D721Med (cell line): ENCODE measurements around the gene UGT1A8.
"Not testable (repeated sequence)": the region's sequence is repeated elsewhere in the genome, so short reads cannot be mapped to it uniquely, and the experiment has no call there.

Experiments used
- DNase-seq: peaks from one replicate; pipeline ENCODE4 v3.0.0; 2011; ENCODE audit warnings: low spot score; ENCODE audit not compliant: insufficient read length
- FAIRE-seq: peaks from 2 replicates; lab custom pipeline; 2011; peaks lifted over from hg19 to GRCh38; lab: Jason Lieb, UNC
- TF ChIP-seq, protein P1 (sequence below): IDR thresholded peaks from 2 replicates; pipeline ENCODE4 v1.5.1; 2012; ENCODE audit warnings: mild to moderate bottlenecking, control low read depth; ENCODE audit not compliant: insufficient read depth; ENCODE audit errors: missing control alignments

The UGT1A8 gene

DNA sequence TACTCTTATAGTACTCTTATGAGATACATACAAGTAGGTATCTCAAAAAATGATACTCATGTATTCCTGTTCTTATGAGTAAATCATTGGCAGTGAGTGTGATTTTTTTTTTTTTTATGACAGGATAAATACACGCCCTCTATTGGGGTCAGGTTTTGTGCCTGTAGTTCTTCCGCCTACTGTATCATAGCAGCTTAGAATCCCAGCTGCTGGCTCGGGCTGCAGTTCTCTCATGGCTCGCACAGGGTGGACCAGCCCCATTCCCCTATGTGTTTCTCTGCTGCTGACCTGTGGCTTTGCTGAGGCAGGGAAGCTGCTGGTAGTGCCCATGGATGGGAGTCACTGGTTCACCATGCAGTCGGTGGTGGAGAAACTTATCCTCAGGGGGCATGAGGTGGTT lies at the start of gene UGT1A8:
UGT1A8 (plus strand) TSS at position 158 of the 400 bp plus-strand sequence; CDS start at position 233, 75 bp downstream.
- FAIRE-seq, DNase-seq: not testable (repeated sequence)

DNA sequence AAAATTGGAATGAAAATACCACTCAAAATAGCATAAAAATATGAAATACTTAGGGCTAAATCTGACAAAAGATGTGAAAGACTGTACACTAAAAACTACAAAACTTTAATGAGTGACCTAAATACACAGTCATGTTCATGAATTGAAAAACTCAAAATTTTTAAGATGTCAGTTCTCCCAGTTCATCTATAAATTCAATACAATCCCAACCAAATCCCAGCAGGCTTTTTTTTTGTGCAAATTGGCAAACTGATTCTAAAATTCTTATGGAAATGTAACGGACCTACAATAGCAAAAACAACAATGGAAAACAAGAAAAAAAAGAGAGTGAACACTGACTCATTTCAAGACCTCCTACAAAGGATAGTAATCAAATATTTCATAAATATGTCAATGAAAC lies 46.4 kb upstream of the UGT1A8 start:
- no peak for FAIRE-seq
- DNase-seq: no peak
- TF ChIP-seq, protein P1, sequence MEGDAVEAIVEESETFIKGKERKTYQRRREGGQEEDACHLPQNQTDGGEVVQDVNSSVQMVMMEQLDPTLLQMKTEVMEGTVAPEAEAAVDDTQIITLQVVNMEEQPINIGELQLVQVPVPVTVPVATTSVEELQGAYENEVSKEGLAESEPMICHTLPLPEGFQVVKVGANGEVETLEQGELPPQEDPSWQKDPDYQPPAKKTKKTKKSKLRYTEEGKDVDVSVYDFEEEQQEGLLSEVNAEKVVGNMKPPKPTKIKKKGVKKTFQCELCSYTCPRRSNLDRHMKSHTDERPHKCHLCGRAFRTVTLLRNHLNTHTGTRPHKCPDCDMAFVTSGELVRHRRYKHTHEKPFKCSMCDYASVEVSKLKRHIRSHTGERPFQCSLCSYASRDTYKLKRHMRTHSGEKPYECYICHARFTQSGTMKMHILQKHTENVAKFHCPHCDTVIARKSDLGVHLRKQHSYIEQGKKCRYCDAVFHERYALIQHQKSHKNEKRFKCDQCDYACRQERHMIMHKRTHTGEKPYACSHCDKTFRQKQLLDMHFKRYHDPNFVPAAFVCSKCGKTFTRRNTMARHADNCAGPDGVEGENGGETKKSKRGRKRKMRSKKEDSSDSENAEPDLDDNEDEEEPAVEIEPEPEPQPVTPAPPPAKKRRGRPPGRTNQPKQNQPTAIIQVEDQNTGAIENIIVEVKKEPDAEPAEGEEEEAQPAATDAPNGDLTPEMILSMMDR: no peak

DNA sequence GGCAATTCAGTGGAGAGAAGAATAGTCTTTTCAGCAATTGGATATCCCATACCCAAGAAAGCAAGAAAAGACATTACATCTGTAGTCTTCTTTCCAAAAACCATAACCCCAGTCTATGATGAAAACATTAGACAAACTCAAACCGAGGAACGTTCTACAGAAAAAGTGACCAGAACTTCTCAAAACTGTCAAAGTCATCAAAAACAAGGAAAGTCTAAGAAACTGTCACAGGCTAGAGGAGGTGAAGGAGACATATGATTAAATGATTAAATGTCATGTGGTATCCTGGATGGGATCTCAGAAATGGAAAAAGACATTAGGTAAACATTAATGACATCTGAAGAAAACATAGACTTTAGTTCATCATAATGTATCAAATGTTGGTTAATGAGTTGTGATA lies 46.0 kb upstream of the UGT1A8 start:
- DNase-seq (no peak), FAIRE-seq (no peak)
- TF ChIP-seq, protein P1: no peak

DNA sequence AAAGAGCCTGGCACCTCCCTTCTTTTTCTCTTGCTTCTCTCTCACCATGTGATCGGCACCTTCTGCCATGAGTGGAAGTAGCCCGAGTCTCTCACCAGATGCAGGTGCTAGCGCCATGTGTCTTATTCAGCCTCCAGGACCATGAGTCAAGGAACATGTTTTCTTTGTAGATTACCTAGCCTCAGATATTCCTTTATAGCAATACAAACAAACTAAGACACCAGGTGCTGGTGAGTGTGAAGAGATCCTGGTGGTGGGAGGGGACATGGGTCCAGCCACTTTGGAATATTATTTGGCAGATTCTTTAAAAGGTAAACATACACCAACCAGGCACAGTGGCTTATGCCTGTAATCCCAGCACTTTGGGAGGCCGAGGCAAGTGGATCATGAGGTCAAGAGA lies 45.0 kb upstream of the UGT1A8 start:
- FAIRE-seq (no peak), DNase-seq (no peak)
- TF ChIP-seq, protein P1: no peak

DNA sequence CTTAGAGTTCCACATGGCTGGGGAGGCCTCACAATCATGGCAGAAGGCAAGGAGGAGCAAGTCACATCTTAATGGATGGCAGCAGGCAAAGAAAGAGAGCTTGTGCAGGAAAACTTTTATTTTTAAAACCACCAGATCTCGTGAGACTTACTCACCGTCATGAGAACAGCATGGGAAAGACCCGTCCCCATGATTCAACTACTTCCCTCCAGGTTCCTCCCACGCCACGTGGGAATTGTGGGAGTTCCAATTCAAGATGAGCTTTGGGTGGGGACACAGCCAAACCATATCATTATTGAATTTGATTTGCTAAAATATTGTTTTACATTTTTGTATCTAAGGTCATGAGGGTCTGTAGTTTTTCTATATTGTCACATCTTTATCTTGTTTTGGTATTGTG lies 40.1 kb upstream of the UGT1A8 start:
- DNase-seq, FAIRE-seq: not testable (repeated sequence)

DNA sequence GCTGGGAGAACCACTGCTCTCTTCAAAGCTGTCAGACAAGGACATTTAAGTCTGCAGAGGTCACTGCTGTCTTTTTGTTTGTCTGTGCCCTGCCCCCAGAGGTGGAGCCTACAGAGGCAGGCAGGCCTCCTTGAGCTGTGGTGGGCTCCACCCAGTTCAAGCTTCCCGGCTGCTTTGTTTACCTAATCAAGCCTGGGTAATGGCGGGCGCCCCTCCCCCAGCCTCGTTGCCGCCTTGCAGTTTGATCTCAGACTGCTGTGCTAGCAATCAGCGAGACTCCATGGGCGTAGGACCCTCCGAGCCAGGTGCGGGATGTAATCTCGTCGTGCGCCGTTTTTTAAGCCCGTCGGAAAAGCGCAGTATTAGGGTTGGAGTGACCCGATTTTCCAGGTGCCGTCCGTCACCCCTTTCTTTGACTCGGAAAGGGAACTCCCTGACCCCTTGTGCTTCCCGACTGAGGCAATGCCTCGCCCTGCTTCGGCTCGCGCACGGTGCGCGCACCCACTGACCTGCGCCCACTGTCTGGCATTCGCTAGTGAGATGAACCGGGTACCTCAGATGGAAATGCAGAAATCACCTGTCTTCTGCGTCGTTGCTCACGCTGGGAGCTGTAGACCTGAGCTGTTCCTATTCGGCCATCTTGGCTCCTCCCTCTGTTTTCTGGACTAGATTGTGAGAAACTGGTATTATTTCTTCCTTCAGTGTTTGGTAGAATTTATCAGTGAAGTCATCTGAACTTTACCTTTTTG lies 34.0 kb upstream of the UGT1A8 start:
- not testable (repeated sequence) for FAIRE-seq, DNase-seq

DNA sequence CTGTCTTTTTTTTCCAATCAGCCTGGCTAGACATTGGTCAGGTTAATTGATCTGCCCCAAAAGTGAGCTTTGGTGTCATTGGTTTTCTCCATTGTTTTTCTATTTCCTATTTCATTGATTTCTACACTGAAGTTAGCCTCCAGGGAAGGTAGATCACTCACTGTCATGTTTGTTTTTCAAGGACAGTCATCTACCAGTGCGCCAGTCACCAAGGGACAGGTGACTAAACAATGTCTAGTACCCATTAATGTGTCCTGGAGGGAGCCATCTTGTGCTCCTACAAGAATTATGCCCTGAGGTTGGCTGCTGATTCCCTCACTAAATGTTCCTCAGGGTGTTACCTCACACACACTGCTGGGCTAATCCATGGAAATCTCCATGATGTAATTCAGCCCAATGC lies 33.2 kb upstream of the UGT1A8 start:
- no peak for FAIRE-seq
- DNase-seq: no peak
- TF ChIP-seq, protein P1: no peak

DNA sequence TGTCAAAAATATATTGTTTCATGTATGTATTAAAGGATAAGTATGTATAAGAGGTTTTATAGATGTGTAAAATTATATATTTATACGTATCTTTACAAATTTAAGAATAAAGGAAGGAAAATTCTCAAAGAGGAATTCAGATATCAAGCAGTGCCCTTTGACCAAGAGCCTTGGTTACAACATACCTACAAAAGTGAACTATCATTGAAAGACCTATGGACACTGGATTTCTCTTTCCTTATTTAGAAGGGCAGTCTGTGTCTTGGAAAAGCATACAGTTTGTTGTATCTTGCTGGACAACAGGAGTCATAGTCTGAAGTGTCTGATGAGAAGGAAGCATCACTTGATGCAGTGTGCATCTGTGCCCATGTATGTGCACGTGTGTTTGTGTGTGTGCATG lies 29.0 kb upstream of the UGT1A8 start:
- no peak for DNase-seq
- peak; percentile 80 for FAIRE-seq
- TF ChIP-seq, protein P1: no peak

DNA sequence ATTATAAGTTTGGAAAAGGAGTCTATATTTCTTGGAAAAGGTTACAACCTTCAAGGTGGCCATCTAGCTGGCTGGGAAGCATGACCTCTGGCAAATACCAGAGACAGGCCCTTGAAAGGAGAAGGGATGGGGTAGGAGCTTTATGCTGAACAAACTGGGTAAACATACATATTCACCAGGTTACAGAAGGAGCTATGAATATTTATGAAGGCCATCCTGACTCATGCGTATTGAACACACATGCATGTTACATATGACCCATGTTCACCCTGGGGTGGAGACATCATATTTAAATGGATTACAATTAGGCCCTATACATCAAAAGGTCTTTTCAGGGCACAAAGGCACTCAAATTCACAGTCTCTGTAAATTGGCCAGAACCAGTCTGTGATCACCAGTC lies 24.7 kb upstream of the UGT1A8 start:
- not testable (repeated sequence) for FAIRE-seq

More for the DNA sequence above, 24.7 kb upstream of the UGT1A8 start:
- DNase-seq: not testable (repeated sequence)
